DMS114 treated with DMSO at 0.1 percent for 48 hours (cell line): ENCODE results near the gene MPPED2.

Experiments used
- DNase-seq: peaks from one replicate; lab custom pipeline; 2025; ENCODE audit not compliant: unreplicated experiment; lab: John Stamatoyannopoulos, UW

The MPPED2 gene

DNA sequence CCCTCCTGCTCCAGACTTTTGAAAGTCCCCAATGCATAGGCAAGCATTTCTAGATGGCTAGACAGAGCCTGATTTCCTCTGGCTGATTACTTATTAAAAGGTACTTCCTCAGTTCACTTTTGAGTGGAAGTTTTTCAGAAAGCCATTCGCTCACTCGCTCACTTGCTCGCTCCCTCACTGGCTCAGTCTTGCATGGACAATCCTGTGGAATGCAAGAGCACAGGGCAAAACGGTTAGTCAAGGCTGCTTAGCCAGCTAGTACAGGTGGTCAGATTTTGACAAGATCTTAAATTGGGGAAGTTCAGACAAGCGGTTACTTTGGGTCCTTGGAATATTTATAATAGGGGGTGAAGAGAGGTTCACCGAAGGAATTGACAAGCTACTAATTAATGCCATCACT is 162.3 kb downstream of the MPPED2 start:
- no peak for DNase-seq

DNA sequence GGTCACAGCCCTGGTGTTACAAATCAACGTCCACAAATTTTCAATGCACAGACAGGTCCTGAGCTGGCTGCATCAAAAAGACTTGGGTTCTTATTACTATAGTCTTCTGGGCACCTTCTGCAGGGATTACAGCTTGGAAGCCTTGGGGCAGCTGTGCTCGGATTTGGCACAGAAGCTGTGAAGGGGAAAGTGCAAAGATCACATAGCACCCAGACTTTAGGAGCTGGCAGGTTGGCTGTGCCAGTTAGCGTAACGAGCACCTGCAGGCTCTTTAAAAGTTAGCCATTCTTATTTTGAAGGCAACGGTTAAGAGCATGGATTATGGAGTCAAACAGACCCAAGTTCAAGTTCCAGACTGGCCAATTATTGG is 162.9 kb downstream of the MPPED2 start:
- DNase-seq: no peak

DNA sequence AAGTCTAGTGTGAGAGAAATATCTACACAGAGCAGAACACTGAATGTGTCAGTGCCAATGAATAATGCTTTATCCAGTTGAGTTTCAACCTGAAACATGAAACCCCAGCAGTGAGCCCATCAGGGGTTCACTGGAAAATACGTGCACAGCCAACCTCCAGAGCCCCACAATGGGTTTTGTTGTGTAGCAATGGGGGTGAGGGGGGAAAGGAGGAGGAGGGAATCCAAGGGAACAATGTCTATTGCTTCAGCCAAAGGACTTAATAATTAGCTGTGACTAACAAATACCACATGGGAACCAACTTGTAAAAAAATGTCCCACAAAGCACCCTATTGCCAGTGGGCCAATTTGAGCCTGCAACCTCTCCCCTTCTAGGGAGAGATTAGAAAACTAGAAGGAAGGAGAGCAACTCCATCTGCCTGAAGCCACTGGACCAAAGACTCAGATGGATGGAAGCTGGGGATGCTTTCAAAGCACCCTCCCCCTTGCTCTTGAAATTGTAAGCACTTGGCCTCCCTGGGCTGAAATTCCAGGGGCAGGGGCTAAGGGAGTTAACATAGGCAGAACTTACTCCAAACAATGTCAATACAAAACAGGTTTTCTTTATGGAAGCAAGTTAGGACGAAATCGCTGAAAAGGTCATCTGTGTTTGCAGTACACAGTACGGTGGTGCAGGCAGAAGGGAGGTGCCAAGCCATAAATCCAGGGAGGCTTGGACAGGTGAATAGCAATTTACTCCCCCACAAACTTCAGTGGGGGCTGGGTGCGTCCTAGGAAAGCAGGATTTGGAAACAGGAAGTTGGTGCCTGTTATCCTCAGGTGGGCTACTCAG is 163.5 kb downstream of the MPPED2 start:
- DNase-seq: no peak

DNA sequence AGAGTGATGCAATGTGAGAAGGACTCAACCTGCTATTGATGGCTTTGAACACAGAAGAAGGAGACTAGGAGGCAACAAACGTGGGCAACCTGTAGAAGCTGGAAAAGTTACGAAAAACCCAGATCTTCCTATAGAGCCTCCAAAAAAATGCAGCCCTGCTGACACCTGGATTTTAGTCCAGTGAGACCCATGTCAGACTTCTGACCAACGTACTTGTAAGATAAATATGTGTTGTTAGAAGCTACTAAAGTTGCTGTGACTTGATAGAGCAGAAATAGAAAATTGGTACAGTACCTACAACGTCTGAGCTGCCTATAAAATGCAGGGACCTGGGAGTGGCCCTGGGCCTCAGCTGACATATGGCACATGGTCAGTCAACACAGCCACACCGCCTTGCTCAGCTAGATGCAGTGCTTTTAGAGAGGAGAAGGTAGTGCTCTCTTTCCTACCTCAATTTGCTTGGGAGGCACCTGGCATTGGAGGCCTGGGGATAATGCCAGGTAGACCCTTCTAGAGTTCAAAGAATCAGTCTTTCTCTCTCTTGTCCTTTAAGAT is 165.8 kb downstream of the MPPED2 start:
- DNase-seq: no peak

DNA sequence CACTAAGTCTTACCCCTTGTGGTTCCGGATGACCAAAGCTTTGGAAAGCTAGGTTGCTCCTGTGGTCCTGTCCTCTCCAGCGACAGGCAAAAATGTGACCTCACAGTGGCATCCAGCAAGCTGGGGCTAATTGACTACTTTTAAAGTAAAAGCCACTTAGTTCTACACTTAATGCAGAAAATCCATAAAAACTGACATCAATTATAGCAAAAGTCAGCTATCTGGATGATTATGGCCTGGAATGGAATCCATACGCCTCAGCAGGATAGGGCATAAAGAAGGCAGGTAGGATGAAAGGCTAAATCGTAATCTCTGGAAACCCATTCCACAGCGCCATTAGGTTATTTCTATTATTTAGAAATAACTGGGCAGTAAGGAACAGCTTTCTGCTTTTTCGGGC is 171.3 kb downstream of the MPPED2 start:
- DNase-seq: no peak

DNA sequence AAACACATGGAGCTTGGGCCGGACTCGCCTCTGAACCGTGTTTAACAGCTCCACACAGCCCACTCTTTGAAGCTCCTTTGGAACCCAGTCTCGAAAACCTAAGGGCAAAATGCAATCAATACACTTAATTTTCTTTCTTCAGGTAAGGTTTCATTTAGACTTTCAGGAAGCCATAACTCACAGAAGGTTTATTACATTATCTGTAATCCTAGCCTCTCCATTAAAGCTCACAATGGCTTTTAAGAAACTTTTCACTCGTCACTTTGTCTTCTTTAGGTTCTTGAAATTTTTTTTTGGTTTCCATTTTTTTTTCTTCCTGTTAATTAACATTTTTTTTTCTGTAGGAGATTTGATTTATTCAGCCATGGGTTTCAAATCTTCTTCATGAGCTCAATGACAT is 171.9 kb downstream of the MPPED2 start:
- DNase-seq: no peak

DNA sequence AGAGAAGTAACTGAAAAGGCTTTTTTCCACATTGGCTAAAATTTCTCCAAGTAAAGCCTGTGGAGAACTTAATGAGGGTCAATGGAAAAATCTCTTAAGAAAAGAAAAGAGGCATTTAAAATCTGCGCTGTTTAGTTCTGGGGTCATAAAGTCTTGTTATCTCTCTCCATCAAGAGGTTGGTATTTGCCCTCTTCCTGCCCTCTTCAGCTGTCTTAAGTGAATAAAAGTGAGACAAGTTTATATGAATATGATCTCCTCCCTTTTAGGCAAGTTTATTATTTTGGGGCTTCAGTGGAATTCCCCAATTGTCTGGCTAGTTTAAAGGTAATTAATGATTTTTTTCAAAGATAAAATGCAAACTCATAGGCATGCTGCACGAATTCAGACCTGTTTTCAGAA is 173.6 kb downstream of the MPPED2 start:
- DNase-seq: no peak

DNA sequence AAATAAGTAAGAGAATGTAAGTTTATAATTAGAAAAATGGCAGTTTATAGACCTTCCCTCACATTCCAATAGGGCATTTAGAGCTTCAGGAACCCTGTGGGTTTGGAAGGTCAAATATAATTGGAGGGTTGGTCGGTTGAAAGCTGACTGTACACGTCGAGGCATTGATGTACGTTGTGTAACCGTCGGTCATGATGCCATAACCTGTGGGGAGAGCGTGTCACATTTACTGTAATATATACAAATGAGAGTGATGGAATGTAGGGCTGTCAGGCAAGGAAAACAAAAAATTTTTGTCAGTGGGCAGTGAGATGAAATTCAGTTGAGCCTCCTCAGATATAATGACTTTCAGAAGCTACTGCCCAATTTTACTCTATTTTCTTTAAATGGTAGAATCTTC is 174.8 kb downstream of the MPPED2 start:
- no peak for DNase-seq

DNA sequence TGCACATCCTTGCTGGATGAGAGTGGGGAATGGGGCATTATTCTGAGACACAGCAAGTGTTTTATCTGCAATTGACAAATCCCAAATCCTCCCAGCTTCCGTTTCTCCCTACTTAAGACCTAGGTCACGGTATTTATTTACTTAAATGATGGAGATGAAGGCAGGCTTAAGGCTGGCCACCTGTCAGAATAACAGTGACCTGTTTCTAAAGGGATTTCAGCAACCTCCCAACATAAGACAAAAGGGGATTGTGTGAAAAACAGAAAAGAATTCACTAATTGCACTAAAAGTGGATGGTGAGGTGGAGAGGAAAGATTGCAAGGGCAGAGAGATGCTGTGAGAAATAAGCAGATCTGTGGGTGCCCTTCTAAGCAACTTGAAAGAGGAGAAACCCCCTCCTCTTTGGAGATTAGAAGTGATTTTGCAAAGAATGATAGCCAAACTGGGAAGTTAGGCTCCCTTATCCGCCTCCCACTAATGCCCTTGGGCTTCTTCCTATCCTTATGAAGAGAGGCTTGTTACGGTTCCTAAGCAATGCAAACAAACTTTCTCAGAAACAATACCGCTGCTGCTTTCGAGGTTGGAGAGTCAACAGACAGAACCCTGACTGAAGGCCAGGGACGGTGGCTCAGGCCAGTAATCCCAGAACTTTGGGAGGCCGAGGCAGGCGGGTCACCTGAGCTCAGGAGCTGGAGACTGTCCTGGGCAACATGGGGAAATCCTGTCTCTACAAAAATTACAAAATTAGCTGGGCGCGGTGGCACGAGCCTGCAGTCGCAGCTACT is 179.0 kb downstream of the MPPED2 start:
- DNase-seq: no peak

DNA sequence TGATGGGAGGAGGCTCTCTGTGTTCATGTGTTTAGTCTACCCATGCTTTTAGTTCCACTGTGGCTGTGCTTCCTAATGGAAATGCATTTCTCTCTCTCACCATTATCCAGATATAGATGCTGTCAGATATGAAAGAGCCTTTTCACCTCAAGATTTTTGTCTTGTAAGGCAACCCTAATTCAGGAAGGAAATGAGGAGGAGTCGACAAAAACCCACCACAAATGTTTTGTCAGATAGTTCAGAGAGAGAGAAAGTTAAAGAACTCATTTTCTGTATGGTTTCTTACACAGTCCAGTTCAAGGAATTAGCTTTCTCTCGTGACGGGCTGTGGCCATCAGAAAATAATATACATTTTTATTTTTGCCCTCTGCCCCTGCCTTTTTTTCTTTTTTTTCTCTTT is 180.8 kb downstream of the MPPED2 start:
- no peak for DNase-seq

DNA sequence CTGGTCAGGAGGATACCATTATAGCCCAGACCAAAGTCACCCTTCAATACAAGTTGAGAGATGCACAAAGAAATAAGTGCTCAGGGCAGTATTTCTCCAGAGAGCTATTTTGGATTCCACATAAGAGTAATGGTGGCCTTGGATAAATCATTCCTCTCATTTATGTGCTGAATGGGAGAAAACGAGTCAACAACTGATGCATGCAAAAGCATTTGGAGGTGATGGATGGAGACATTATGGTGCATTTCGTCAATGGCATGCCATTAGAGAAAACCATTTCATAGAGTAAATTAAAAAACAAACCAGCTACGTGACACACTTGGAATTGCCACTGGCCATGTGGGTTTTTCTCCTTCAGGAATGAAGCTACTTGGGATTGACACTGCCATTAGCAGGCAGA is 182.0 kb downstream of the MPPED2 start:
- no peak for DNase-seq

DNA sequence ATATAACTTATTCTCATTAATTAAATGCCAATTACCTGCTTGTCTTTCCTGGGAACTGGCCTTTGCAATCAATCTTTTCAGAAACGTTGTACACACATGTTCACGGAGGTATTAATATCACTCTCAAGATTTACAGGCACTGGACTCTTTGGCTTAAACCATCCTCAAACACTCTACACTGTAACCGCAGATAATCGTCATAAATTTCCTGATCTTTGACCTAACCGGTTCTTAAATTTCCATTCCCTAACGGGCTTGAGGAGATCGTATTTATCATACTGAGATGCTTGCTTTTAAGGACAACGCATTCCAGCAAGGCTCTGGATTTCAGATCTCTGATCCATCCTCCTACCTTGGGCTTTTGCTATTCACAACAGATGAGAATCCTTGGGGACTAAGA is 190.4 kb downstream of the MPPED2 start:
- no peak for DNase-seq

DNA sequence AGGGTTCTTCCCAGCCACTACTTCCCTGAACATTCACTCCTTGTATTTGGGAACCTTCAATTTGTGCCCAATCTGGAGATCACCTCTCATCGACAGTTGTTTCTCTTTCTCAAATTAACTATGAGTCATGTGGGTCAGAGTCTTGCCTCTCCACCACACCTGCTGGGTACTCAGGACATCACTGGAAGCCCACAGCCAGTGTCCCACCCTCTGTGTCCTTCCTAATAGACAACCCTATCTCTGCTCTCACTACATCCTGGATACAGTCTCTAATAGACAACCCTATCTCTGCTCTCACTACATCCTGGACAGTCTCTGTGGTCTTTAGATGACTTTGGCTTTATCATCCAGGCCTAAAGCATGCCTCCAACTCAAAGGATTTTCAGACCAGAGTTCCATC is 193.1 kb downstream of the MPPED2 start:
- DNase-seq: no peak

DNA sequence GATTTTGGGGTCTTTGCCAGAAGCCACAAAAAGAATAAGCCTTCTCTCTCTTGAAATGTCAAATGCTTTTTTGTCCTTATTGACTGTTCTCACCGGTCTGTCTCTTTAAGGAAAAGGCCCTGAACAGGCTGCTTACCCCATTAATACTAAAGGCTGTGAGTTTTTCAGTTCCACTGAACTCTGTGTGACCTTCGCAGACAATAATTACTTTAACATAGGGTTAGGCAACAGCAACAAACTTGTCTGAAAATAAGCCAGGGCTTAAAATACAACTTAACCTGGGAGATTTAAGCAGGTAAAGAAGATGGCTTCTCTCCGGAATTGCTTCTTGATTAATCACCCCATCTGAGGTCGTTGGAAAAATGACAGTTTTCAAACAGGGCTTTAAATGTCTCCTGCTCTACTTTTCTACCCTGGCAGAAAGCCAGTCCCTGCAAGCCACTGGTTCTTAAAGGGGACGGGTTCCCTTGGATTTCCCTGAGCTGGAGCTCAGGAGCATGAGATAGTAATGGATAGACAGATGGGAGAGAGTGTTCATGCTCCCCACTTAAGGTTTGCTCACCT is 193.8 kb downstream of the MPPED2 start:
- DNase-seq: no peak

DNA sequence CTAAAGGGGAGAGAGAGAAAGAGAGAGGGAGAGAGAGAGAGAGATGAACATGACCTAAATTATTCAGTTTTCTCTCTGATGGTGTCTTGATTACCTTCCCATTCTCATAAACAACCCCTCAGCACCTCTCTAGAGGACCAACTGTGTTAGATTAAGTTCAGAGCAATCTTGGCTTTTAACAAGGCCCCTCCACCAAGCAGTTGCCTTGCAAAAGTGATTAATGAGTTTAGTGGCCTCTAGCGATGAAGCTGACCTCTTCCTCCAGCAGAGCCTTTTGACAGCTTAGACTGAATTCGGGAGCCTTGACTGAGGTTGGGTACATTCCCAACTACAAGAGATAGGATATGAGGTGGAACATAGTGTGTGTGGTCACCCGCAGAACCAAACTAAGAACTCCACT is 197.2 kb downstream of the MPPED2 start:
- DNase-seq: no peak

DNA sequence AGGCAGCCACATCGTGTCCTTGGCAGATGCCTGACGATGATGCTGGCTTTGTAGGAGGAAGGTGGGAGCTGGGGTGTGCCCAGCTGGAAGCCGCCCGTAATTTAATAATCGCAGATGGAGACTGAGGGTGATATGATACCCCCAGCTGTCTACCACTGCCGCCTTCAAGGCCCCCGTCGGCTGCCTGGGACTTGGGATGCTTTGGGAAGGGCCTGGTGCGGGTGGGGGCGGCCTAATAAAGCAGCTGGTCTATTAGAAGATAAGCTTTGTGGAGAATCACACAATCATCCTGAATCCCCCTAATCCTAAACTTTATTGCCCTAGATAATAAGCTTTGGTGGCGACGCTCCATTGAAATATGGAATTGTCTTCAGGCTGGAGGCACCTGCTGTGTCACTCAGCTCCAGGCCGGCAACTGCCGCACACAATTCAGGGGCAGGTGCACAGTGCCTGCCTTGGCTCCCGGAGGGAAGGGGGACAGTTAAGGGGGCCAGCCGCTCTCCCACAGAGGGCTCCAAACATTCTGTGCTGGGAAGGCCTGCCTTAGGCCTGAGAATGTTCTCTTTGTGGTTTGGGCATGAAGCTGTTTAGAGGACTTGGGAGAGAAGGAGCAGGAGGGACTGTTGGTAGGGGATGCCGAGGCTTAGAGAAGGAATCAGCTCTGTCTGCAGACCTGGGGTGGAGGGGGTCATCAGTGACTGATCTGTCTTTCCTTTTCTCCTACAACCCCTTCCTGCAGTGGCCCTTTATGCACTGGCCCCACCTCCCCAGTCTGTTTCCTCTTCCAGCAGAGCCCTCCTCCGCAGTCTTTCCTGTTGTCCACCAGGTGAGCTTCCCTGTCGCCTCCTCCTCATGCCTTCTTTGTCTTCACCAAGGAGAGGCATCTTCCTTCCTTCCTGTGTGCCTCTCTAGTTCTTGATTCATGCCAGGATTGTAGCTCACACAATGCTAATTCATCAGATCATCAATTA is 198.0 kb downstream of the MPPED2 start:
- DNase-seq: no peak

DNA sequence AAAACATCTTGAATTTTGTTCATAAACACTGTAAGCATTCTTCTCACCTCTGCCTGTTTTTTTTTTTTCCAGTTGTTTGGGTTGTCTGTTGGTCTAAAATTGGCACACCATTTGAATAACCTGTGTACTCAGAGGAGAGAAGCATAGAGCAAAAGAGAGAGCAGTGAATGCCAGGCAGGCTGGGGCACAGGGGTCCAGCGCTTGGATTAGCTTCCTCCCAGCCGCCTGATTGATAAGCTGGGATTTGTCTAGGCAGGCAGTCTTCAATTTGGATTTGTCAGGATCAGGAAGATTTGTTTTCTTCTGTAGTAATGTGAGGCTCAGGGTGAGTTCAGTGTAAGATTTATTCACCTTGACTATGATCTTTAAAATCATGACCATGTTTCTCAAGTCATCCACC is 204.3 kb downstream of the MPPED2 start:
- no peak for DNase-seq

DNA sequence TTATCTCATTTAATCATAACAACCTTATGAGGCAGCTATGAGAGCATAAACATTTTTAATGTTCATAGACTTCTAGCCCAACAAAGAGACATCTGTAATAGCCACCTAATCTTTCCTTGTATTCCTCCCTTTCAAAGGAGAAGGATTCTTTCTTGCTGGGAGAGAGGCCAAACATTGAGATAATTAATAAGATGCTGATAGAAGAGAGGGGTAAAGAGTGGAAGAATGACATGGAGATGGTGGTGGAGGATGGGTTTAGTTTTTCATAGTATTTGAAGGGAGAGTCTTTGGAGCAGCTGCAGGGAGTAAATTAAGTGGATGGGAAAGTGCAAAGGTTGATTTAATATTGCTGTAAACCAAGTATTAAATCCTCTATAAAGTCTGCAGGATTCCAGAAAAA is 205.3 kb downstream of the MPPED2 start:
- no peak for DNase-seq

DNA sequence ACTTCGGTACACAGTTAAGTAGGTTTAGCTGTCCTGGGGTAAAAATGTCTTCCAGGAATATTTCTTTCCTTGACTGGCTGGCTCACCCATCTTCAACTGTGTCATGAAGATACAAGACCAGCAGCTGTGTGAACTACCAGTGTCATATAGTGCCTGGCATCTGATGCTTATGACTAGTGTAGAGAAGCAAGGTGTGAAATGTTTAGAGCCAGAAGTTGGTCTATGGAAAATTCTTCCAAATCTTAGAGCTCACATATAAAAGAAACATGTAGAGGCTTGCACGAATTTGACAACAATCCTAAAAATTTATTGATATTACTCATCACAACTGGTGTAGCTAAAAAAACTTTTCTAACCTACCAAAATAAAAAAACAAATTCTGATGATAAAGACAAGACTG is 208.8 kb downstream of the MPPED2 start:
- no peak for DNase-seq

DNA sequence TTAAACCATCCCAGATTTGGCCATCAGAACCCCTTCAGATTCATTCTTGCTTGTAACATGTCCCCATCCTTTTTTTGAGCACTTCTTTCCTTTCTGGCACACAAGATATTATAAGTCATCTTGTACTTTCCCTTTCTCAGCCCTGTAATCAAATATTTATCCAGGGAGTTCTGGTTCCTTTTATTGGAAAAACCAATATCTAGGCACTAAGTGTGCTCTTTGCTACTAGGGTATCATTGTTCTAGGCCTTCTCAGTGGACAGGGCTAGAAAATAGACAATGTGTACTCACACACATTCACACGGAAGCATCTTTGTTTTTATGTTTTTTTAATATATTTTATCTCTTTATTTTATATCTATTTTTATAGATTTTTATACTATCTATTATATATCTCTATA is 216.0 kb downstream of the MPPED2 start:
- DNase-seq: no peak

DNA sequence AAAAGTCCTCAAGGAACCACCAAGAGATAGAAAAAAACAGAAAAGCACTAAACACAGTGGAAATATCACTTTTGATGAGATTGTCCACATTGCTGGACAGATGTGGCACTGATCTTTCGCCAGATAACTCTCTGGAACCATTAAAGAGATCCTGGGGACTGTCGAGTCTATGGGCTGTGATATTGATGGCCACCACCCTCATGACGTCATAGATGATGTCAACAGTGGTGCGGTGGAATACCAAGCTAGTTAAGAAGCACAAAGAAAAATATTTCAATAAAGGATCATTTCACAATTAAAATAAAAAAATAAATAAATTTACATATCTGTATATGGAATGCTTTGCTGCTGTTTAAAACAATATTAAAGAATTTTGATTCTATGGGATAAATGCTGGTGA is 217.8 kb downstream of the MPPED2 start:
- no peak for DNase-seq
